Activated naive CD8-positive, alpha-beta T cell treated with anti-CD3 and anti-CD28 coated beads, Interleukin-2, amount 10 ng/mL, durations not matched to agents 7 days and 5 days (primary cell): ENCODE results near the gene NDUFS8. TPM values are rescaled to one million over a fixed set of nuclear protein-coding genes. Genes with fewer than 3 reads are reported as not detected.

Source experiments
- ATAC-seq: fragments of 150-1000 bp; cut with Tn5 transposase; one replicate; pipeline ENCODE4 v1.10.0; 2021; ENCODE audit warnings: low read depth, moderate library complexity
- POLR2A ChIA-PET: fragments of 350-600 bp; sonication (Branson Sonifier 250); formaldehyde crosslinking; loops from one replicate; lab custom pipeline; 2021; ENCODE audit warnings: antibody characterized with exemption; lab: Charles Lee
- DNase-seq: peaks from one replicate; pipeline ENCODE4 v3.0.0; 2021
- H3K27ac Mint-ChIP-seq: one replicate; pipeline ENCODE4 v1.8.0; 2022; ENCODE audit warnings: mild to moderate bottlenecking, mixed read lengths
- H3K27me3 Mint-ChIP-seq: one replicate; pipeline ENCODE4 v1.8.0; 2022; ENCODE audit warnings: mild to moderate bottlenecking, moderate library complexity, mixed read lengths
- H3K36me3 Mint-ChIP-seq: one replicate; pipeline ENCODE4 v1.8.0; 2021; ENCODE audit warnings: mild to moderate bottlenecking, mixed read lengths
- H3K4me1 Mint-ChIP-seq: one replicate; pipeline ENCODE4 v1.8.0; 2021; ENCODE audit warnings: mixed read lengths
- H3K4me3 Mint-ChIP-seq: one replicate; pipeline ENCODE4 v1.8.0; 2022; ENCODE audit warnings: mild to moderate bottlenecking, moderate library complexity, mixed read lengths
- H3K9me3 Mint-ChIP-seq: one replicate; pipeline ENCODE4 v1.8.0; 2021; ENCODE audit warnings: mixed read lengths
- total RNA-seq, 2 experiments: library from RNA; stranded (reverse); gene quantifications; one replicate each; pipeline ENCODE4 v1.2.3, GENCODE V29; 2021

The NDUFS8 gene
- total RNA-seq, 2 experiments from 2014 or later: 117 to 128 TPM

DNA sequence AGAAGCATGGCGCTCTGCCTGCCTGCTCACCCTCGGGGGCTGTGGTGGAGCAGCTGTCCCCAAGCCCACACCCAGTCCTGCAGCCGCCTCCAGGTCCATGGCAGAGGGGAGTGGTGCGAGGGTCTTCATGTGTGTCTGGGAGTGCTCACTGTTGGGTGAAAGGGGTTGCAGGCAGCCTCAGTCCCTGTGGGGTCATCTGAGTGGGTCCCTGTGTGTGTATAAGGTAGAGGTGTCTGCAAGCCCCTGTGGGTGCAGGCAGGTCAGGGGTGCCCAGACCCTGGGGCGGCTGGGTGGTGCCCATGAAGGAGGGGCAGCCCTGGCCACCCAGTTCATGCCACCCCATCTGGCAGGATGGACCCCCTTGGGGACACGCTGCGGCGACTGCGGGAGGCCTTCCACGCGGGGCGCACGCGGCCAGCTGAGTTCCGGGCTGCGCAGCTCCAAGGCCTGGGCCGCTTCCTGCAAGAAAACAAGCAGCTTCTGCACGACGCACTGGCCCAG lies 15.5 kb upstream of the NDUFS8 start:
- Mint-ChIP-seq H3K4me1 (peaks cover 1% of the 10 kb centered on the region), H3K9me3 (no peaks in the 10 kb centered on the region), H3K27me3 (peaks cover 3% of the 10 kb centered on the region), H3K36me3 (no peaks in the 10 kb centered on the region), H3K4me3 (no peak overlapping the region), H3K27ac (no peak overlapping the region)
- POLR2A ChIA-PET: no interaction called here
- DNase-seq: no peak
- ATAC-seq: no peak

DNA sequence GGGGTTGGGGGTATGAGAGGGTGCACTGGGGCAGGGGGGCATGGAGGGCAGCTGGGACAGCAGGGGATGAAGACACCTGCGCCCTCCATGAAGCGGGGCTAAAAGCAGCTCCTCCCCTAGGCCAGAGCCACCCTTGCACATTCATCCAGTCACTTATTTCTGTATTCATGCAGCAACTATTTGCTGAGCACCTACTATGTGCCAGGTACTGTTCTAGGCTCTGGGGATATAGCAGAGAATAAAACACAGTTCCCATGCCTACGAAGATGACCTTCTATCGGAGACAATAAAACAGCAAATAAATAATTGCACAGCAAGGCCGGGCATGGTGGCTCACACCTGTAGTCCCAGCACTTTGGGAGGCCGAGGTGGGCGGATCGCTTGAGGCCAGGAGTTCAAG lies 15.0 kb upstream of the NDUFS8 start:
- no peaks in the 10 kb centered on the region for H3K9me3 Mint-ChIP-seq
- peaks cover 3% of the 10 kb centered on the region for H3K27me3 Mint-ChIP-seq
- DNase-seq (no peak), ATAC-seq (no peak)
- no peaks in the 10 kb centered on the region for H3K4me1 Mint-ChIP-seq
- POLR2A ChIA-PET: no interaction called here
- no peaks in the 10 kb centered on the region for H3K36me3 Mint-ChIP-seq
- no peak overlapping the region for H3K27ac Mint-ChIP-seq
- H3K4me3 Mint-ChIP-seq: no peak overlapping the region

DNA sequence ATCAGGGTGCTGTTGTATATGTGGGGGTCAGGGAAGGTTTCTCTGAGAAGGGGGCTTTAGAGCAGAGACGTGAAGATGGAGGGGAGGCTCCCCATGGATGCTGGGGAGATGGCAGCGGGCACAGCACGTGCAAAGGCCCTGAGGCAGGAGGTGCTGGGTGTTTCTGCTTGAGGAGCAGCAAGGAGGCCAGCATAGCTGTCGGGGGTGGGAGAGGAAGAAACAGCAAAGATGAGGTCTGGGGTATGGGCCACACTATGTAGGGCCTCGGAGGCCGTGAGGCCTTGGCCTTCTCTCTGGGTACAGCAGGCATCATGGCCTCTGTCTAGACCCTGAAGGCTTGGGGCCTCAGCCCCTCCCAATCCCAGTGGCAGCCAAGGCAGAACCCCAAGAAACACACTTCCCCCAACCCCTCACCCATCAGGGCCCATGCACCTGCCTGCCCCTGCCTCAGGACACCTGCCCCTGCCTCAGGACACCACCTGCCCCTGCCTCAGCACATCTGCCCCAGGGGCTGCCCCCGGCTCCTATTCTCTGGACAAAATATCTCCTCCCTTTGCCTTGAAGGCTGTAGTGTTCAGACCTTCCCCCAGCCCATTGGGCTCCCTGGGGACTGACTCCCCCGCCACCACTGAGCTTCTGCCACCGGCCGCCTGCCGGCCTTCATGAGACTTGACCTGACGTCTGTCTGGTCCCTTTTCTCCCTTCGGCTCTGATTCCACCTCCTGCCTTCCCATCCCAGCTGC lies 14.1 kb upstream of the NDUFS8 start:
- ATAC-seq (no peak), DNase-seq (no peak)
- Mint-ChIP-seq H3K27me3 (peaks cover 3% of the 10 kb centered on the region), H3K4me3 (no peak overlapping the region), H3K36me3 (no peaks in the 10 kb centered on the region), H3K4me1 (no peaks in the 10 kb centered on the region), H3K27ac (no peak overlapping the region), H3K9me3 (no peaks in the 10 kb centered on the region)
- POLR2A ChIA-PET: no interaction called here

DNA sequence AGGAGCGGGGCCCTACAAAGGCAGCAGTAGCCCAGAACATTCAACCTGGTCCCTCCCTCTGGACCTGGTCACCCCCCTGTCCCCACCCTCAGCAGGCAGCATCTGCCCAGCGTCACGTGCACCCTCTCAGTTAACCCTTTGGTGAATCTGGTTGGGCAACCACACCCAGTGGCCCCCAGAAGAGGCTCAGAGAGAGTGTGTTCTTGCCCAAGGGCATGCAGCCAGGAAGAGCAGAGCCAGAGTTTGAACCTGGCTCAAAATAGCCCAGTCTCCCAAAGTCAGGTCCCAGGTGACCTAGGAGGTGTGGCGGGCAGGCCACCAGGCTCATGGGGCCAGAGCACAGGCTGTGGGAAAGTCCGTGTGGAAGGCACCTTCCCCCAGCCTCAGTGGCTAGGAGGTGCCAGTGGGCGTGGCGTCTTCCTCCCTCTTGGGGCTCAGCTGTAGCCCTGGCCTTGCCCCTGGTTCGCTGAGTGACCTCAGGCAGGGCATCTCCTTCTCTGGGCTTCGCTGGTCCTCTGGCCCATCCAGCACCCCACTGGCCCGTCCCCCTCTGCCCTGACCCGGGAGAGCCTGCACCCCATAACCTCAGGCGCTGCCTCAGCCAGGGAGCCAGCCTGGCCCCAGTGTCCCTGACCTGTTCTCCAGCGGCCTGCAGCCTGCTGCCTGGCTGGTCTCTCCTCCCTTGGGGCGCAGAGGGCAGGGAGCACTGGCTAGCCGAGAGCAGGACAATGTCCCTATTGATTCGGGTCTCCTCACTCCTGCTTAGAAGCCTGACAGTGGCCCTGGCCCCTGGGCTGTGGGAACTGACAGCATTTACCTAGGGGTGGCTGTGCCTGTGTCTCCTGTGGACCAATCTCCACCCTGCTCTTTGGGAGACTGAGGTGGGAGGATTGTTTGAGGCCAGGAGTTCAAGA lies 13.3 kb upstream of the NDUFS8 start:
- Mint-ChIP-seq H3K27me3 (peaks cover 3% of the 10 kb centered on the region), H3K36me3 (no peaks in the 10 kb centered on the region), H3K27ac (no peak overlapping the region), H3K4me3 (no peak overlapping the region), H3K9me3 (no peaks in the 10 kb centered on the region), H3K4me1 (no peaks in the 10 kb centered on the region)
- ATAC-seq (no peak), DNase-seq (no peak)
- POLR2A ChIA-PET: no interaction called here

DNA sequence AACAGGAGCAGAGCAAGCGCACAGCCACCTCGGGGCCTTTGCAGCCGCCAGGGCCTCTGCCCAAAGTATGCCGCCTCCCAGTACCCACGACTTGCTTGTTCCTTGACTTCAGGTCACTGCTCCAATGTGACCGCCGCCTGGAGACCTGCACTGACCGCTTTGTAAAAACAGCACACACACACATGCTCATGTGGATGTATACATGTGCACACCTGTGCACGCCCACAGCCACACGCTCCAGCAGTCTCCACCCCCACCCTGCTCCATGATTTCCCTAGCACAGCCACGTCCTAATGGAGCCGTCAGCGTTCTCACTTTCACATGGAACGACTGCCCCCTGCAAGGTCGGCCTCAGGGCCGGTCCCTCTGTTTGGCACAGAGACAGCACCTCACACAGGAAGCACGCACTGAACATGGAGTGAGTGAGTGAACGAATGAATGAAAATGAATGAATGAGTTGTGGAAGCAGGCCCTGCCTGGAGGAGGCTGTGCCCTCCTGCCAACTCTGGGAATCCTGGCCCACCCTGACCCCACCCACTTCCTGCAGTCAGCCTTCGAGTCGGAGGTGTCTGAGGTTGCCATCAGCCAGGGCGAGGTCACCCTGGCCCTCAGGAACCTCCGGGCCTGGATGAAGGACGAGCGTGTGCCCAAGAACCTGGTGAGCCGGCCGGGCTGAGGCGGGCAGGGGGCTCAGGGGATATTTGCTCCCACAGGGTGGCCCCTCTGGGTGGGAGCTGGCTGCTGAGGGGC lies 12.3 kb upstream of the NDUFS8 start:
- DNase-seq (no peak), ATAC-seq (no peak)
- H3K27ac Mint-ChIP-seq: no peak overlapping the region
- H3K4me3 Mint-ChIP-seq: no peak overlapping the region
- peaks cover 3% of the 10 kb centered on the region for H3K27me3 Mint-ChIP-seq
- H3K36me3 Mint-ChIP-seq: no peaks in the 10 kb centered on the region
- no peaks in the 10 kb centered on the region for H3K9me3 Mint-ChIP-seq
- POLR2A ChIA-PET: no interaction called here
- H3K4me1 Mint-ChIP-seq: no peaks in the 10 kb centered on the region

DNA sequence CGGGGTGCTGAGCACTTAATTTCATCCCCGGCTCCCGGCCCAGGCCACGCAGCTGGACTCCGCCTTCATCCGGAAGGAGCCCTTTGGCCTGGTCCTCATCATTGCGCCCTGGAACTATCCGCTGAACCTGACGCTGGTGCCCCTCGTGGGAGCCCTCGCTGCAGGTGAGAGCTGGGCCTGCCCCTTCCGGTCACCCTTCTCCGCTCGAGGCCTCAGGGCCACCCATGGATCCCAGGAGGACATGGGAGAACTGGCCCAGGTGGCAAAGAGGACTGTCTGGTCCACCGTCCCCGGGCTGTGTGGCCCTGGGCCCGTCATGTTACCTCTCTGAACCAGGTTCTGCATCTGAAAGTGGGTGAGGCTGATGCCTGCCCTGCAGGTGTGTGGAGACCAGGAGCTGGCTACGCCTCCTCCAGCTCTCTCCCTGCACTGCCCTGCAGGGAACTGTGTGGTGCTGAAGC lies 11.7 kb upstream of the NDUFS8 start:
- no peaks in the 10 kb centered on the region for H3K4me1 Mint-ChIP-seq
- H3K4me3 Mint-ChIP-seq: no peak overlapping the region
- no peaks in the 10 kb centered on the region for H3K9me3 Mint-ChIP-seq
- no peak for DNase-seq
- H3K27me3 Mint-ChIP-seq: peaks cover 3% of the 10 kb centered on the region
- H3K27ac Mint-ChIP-seq: no peak overlapping the region
- POLR2A ChIA-PET: no interaction called here
- no peaks in the 10 kb centered on the region for H3K36me3 Mint-ChIP-seq
- ATAC-seq: no peak

DNA sequence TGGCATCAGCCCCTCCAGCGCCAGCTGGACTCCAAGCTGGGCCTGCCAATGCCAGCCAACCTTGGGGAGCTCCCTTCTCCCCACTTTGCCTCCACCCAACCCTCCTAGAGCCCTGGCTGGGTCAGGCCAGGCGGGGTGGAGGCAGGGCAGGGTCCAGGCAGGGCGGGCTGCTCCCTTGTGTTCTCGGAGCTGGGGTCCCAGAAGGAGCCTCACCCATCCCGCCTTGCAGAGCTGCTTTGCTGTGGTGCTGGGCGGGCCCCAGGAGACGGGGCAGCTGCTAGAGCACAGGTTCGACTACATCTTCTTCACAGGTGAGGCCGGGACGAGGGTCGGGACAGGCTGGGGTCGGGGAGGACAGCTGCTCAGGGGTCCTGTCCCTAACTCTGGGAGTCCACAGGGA lies 11.0 kb upstream of the NDUFS8 start:
- H3K27ac Mint-ChIP-seq: no peak overlapping the region
- H3K4me1 Mint-ChIP-seq: no peaks in the 10 kb centered on the region
- DNase-seq (no peak), ATAC-seq (no peak)
- POLR2A ChIA-PET: no interaction called here
- H3K36me3 Mint-ChIP-seq: no peaks in the 10 kb centered on the region
- H3K9me3 Mint-ChIP-seq: no peaks in the 10 kb centered on the region
- no peak overlapping the region for H3K4me3 Mint-ChIP-seq
- H3K27me3 Mint-ChIP-seq: no peaks in the 10 kb centered on the region

DNA sequence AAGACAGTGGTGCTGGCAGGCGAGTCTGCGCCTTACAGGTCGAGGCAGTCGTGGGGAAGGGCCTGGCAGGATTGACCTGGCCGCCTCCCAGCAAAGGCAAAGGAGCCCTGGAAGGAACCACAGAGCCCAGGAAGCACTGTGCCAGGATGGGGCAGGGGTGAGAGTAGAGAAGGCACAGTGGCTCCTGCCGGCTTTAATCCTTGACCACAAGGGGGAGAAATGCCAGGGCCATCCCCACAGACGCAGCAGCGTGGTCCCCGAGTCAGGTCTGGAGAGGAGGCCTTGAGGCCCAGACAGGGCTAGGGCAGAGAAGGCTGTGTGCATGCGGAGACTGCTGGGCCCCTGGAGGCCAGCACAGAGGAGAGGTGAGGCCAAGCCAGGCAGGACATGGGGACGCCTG lies 9.9 kb upstream of the NDUFS8 start:
- ATAC-seq: no peak
- H3K36me3 Mint-ChIP-seq: no peaks in the 10 kb centered on the region
- H3K9me3 Mint-ChIP-seq: no peaks in the 10 kb centered on the region
- H3K27ac Mint-ChIP-seq: no peak overlapping the region
- H3K27me3 Mint-ChIP-seq: no peaks in the 10 kb centered on the region
- no peak overlapping the region for H3K4me3 Mint-ChIP-seq
- POLR2A ChIA-PET: no interaction called here
- peaks cover 4% of the 10 kb centered on the region for H3K4me1 Mint-ChIP-seq
- DNase-seq: no peak

DNA sequence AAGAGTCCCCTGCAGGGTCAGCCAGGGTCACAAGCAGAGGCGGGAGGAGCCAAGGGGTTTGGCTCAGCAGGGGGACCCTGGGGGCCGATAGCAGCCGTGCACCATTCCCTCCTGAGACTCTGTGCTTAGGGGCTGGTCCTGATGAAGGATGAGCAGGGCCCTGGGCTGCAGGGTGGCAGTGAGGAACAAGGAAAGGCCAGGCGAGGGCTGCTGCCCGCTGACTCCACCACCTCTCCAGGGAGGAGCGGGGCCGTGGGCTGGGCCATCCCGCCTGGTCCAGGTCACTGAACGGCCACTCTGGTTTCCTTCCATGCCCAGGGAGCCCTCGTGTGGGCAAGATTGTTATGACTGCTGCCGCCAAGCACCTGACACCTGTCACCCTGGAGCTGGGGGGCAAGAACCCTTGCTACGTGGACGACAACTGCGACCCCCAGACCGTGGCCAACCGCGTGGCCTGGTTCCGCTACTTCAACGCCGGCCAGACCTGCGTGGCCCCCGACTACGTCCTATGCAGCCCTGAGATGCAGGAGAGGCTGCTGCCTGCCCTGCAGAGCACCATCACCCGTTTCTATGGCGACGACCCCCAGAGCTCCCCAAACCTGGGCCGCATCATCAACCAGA lies 9.2 kb upstream of the NDUFS8 start:
- Mint-ChIP-seq H3K27ac (no peak overlapping the region), H3K4me3 (no peak overlapping the region), H3K27me3 (no peaks in the 10 kb centered on the region), H3K36me3 (no peaks in the 10 kb centered on the region), H3K4me1 (peaks cover 7% of the 10 kb centered on the region), H3K9me3 (no peaks in the 10 kb centered on the region)
- ATAC-seq: no peak
- POLR2A ChIA-PET: no interaction called here
- DNase-seq: no peak

DNA sequence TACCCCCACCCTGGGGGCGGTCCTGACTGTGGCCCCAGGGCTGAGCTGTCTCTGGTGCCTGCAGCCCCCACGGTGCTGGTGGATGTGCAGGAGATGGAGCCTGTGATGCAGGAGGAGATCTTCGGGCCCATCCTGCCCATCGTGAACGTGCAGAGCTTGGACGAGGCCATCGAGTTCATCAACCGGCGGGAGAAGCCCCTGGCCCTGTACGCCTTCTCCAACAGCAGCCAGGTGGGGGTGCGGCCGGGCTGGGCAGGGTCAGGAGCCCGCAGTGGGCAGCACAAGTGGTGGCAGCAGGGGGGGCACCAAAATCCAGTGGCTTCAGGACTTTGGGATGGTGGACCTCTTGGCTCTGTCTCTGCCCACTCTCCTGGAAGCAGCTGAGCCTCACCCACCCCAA lies 8.0 kb upstream of the NDUFS8 start:
- ATAC-seq: no peak
- no peak for DNase-seq
- peaks cover 10% of the 10 kb centered on the region for H3K4me1 Mint-ChIP-seq
- peaks cover 1% of the 10 kb centered on the region for H3K36me3 Mint-ChIP-seq
- no peaks in the 10 kb centered on the region for H3K27me3 Mint-ChIP-seq
- POLR2A ChIA-PET: no interaction called here
- H3K4me3 Mint-ChIP-seq: no peak overlapping the region
- H3K27ac Mint-ChIP-seq: no peak overlapping the region
- no peaks in the 10 kb centered on the region for H3K9me3 Mint-ChIP-seq

DNA sequence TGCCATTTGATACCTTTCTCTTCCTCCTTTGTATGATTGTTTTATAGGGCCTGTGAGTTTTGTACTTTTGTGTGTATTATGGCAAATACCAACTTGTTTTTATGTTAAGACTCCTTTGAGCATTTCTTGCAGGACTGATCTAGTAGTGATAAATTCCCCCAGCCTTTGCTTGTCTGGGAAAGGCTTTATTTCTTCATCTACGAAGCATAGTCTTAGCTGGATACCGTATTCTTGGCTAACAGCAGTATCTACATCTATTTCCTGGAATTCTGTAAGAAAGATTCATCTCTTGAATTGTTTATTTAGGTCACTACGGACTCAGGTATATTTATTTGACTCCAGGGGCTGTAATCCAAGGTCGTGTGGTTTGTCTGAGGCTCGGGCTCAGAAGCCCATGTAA lies 6.0 kb upstream of the NDUFS8 start:
- POLR2A ChIA-PET: no interaction called here
- Mint-ChIP-seq H3K27ac (no peak overlapping the region), H3K9me3 (no peaks in the 10 kb centered on the region), H3K4me3 (no peak overlapping the region), H3K36me3 (peaks cover 1% of the 10 kb centered on the region), H3K27me3 (no peaks in the 10 kb centered on the region), H3K4me1 (peaks cover 15% of the 10 kb centered on the region)
- DNase-seq: no peak
- no peak for ATAC-seq

DNA sequence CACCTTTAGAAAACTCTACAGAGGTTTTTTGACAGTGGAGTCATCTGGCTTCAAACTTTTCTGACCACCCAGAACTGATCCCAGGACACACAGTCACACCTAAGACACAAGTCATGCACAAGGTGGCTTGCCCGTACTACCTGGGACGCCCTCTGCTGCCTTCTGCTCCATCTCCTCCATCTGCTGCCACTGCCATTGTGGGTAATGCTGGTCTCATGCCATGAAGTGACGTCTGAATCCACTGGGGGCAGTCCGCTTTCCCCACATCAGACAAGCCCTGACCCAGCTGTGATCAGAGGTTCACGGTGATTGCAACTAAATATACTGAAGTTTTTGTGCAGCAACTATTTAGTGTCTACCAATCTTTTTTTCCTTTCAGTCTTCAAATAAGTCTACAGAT lies 5.4 kb upstream of the NDUFS8 start:
- ATAC-seq (peak; percentile 20), DNase-seq (no peak)
- Mint-ChIP-seq H3K9me3 (no peaks in the 10 kb centered on the region), H3K4me1 (peaks cover 16% of the 10 kb centered on the region), H3K4me3 (no peak overlapping the region), H3K27me3 (no peaks in the 10 kb centered on the region), H3K36me3 (peaks cover 1% of the 10 kb centered on the region), H3K27ac (no peak overlapping the region)
- POLR2A ChIA-PET: no interaction called here
